NT2/D1 (cell line): ENCODE results near the gene ARRB2.

Experiments used
- SUZ12 ChIP-seq: IDR thresholded peaks from 2 replicates; pipeline ENCODE4 v1.6.1; 2011; ENCODE audit not compliant: insufficient read length, insufficient read depth; ENCODE audit errors: extremely low read depth
- YY1 ChIP-seq: IDR thresholded peaks from 2 replicates; pipeline ENCODE4 v1.6.1; 2011; ENCODE audit not compliant: insufficient read length, insufficient read depth

DNA sequence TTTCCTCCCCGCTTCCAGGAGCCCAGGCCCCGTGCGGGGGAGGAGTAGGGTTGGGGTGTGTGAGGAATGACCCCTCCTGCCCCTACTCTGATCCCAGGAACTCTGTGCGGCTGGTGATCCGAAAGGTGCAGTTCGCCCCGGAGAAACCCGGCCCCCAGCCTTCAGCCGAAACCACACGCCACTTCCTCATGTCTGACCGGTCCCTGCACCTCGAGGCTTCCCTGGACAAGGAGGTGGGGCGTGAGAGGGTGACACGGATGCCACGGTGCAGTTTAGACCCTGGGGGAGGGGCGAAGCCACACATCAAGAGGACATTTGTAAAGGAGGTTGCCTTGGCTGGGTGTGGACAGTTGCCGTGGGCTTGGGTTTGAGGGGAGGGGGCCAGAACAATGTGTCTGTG, 7.4 kb downstream of the ARRB2 start:
- TF ChIP-seq YY1, result no peak
- TF ChIP-seq SUZ12, result no peak
